BLaER1 treated with 17β-estradiol and CSF1 and Interleukin-3, amounts not matched to agents 10 nM and 100 nM (cell line): ENCODE measurements around the gene NRG4.

Source experiments
- H3K27ac ChIP-seq, 11 experiments: shearing (Covaris generic); formaldehyde crosslinking; 2 replicates each; pipeline ENCODE4 v1.8.1; 2022
- H3K27me3 ChIP-seq, 11 experiments: shearing (Covaris generic); formaldehyde crosslinking; 2 replicates each; pipeline ENCODE4 v1.8.1; 2022
- H3K36me3 ChIP-seq, 11 experiments: shearing (Covaris generic); formaldehyde crosslinking; 2 replicates each; pipeline ENCODE4 v1.8.1; 2022
- H3K4me1 ChIP-seq, 10 experiments: shearing (Covaris generic); formaldehyde crosslinking; 2 replicates each; pipeline ENCODE4 v1.8.1; 2022
- H3K4me2 ChIP-seq, 11 experiments: shearing (Covaris generic); formaldehyde crosslinking; 2 replicates each; pipeline ENCODE4 v1.8.1; 2022
- H3K4me3 ChIP-seq, 10 experiments: shearing (Covaris generic); formaldehyde crosslinking; 2 replicates each; pipeline ENCODE4 v1.8.1; 2022
- H3K9ac ChIP-seq, 11 experiments: shearing (Covaris generic); formaldehyde crosslinking; 2 replicates each; pipeline ENCODE4 v1.8.1; 2022
- H3K9me3 ChIP-seq, 11 experiments: shearing (Covaris generic); formaldehyde crosslinking; replicated peaks in 1 of 11; 2 replicates each; pipeline ENCODE4 v1.8.1; 2022
- H4K20me1 ChIP-seq, 11 experiments: shearing (Covaris generic); formaldehyde crosslinking; 2 replicates each; pipeline ENCODE4 v1.8.1; 2022
- Cebpa-rat ChIP-seq, 11 experiments: shearing (Covaris generic); IDR thresholded peaks; 2 replicates each; pipeline ENCODE4 v1.8.1; 2022

NRG4 gene

DNA sequence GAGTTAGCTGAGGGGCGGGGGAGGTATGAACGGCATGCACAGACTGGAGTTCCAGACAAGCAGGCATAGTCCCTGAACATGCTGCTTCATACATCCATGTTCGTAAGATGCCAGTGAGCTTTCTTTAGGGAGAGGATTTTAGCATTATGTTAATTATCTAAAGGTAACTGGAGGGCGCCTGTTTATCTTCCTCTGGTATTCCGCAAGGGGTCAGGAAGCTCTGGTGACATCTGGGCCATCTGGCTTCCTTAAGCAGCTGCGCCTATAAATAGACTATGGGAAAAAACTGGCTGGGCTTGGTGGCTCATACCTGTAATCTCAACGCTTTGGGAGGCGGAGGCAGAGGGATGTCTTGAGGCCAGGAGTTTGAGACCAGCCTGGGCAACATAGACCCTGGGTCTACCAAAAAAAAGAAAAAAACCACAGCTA lies 110.1 kb downstream of the NRG4 start:
- Histone ChIP-seq H3K4me1 (peaks cover 32 to 53% (median 45%) of the 10 kb centered on the region in 10 experiments), H3K4me2 (peak overlapping the region; percentile 6 to 98 (median 46); a peak in 19 of 22 replicates), H3K36me3 (peaks cover 23 to 64% (median 53%) of the 10 kb centered on the region in 11 experiments; a peak in 20 of 22 replicates), H3K4me3 (no peak overlapping the region), H3K27me3 (no peaks in the 10 kb centered on the region), H3K27ac (peak overlapping the region in 7 of 11 experiments; percentile 5 to 88 (median 18); a peak in 6 of 22 replicates), H3K9ac (peak overlapping the region in 3 of 11 experiments; percentile 1 to 38 (median 16); a peak in 4 of 22 replicates), H3K9me3 (no peaks in the 10 kb centered on the region), H4K20me1 (peaks cover 0 to 18% (median 3%) of the 10 kb centered on the region in 11 experiments; a peak in 6 of 22 replicates)
- no peak for TF ChIP-seq Cebpa-rat (IDR thresholded peaks at IDR 0.05)

GRCh38 chr15:75900577-75900976 lies 111.6 kb downstream of the NRG4 start:
- Histone ChIP-seq H3K4me3 (no peak overlapping the region), H3K27ac (no peak overlapping the region), H3K4me1 (peaks cover 32 to 43% (median 41%) of the 10 kb centered on the region in 10 experiments), H3K9ac (no peak overlapping the region), H3K36me3 (peaks cover 26 to 64% (median 47%) of the 10 kb centered on the region in 11 experiments; a peak in 20 of 22 replicates), H3K4me2 (peak overlapping the region in 7 of 11 experiments; percentile 2 to 98 (median 45); a peak in 8 of 22 replicates), H4K20me1 (peaks cover 0 to 5% (median 0%) of the 10 kb centered on the region in 11 experiments; a peak in 3 of 22 replicates), H3K9me3 (no peaks in the 10 kb centered on the region), H3K27me3 (no peaks in the 10 kb centered on the region)
- no peak for TF ChIP-seq Cebpa-rat (IDR thresholded peaks at IDR 0.05)

GRCh38 chr15:75895731-75896130 lies 116.5 kb downstream of the NRG4 start:
- Histone ChIP-seq H3K36me3 (peaks cover 36 to 92% (median 70%) of the 10 kb centered on the region in 11 experiments; a peak in 21 of 22 replicates), H3K9me3 (no peaks in the 10 kb centered on the region), H3K4me1 (peaks cover 2 to 20% (median 16%) of the 10 kb centered on the region in 10 experiments; a peak in 18 of 20 replicates), H4K20me1 (no peaks in the 10 kb centered on the region; a peak in 2 of 22 replicates), H3K27me3 (no peaks in the 10 kb centered on the region), H3K4me3 (no peak overlapping the region), H3K4me2 (no peak overlapping the region), H3K27ac (no peak overlapping the region), H3K9ac (no peak overlapping the region)
- no peak for TF ChIP-seq Cebpa-rat (IDR thresholded peaks at IDR 0.05)

- peak overlapping the region in 6 of 11 experiments; percentile 13 to 68 (median 34); a peak in 8 of 22 replicates for H3K9ac ChIP-seq
- no peak overlapping the region for H3K4me3 ChIP-seq
- H3K4me2 ChIP-seq, result peak overlapping the region in 9 of 11 experiments; percentile 0 to 81 (median 65); a peak in 17 of 22 replicates
- TF ChIP-seq Cebpa-rat (IDR thresholded peaks at IDR 0.05), result peak in 3 of 11 experiments; percentile 14 to 50 (median 19); a peak in 3 of 22 replicates
- no peaks in the 10 kb centered on the region for H3K27me3 ChIP-seq
- peaks cover 0 to 22% (median 14%) of the 10 kb centered on the region in 10 experiments; a peak in 15 of 20 replicates for H3K4me1 ChIP-seq
- H4K20me1 ChIP-seq, result no peaks in the 10 kb centered on the region; a peak in 2 of 22 replicates
- peaks cover 45 to 96% (median 75%) of the 10 kb centered on the region in 11 experiments; a peak in 21 of 22 replicates for H3K36me3 ChIP-seq
- H3K27ac ChIP-seq, result peak overlapping the region; percentile 2 to 84 (median 57); a peak in 19 of 22 replicates
- no peaks in the 10 kb centered on the region for H3K9me3 ChIP-seq
These were observed 120.3 kb downstream of the NRG4 start for GRCh38 chr15:75891895-75892294.
